Colonic mucosa (tissue), 4 donors: ENCODE results near the gene C10orf88. TPM values are rescaled to one million over a fixed set of nuclear protein-coding genes. Genes with fewer than 3 reads are reported as not detected.

Source experiments
- DNase-seq: peaks from one replicate; pipeline ENCODE4 v3.0.0-alpha.2; 2020
- H3K27ac ChIP-seq: fragments of 200-600 bp; one replicate; pipeline ENCODE4 v1.8.0; 2021
- H3K27me3 ChIP-seq: fragments of 200-600 bp; one replicate; pipeline ENCODE4 v1.8.0; 2021
- H3K36me3 ChIP-seq: fragments of 200-600 bp; one replicate; pipeline ENCODE4 v1.8.0; 2021
- H3K4me1 ChIP-seq: fragments of 200-600 bp; one replicate; pipeline ENCODE4 v1.8.0; 2021; ENCODE audit warnings: mild to moderate bottlenecking
- H3K4me3 ChIP-seq: fragments of 200-600 bp; one replicate; pipeline ENCODE4 v1.8.0; 2021
- H3K9ac ChIP-seq, 2 donors: one replicate each; pipeline ENCODE4 v1.7.0; 2013; ENCODE audit warnings: control low read depth in 2 of 2, low read depth in 2 of 2, low read length in 2 of 2
- H3K9me3 ChIP-seq: fragments of 200-600 bp; one replicate; pipeline ENCODE4 v1.8.0; 2021
- CTCF ChIP-seq: fragments of 200-600 bp; IDR thresholded peaks from one replicate; pipeline ENCODE4 v1.8.0; 2022; ENCODE audit warnings: antibody characterized with exemption, mild to moderate bottlenecking
- intact Hi-C: fragments of 100-400 bp; cut with DNase I; formaldehyde crosslinking; loops from one replicate; pipeline ENCODE4 v1.14.1; 2022
- total RNA-seq, 2 donors: library from RNA; stranded (reverse); fragmentation: NEBNext Ultra II Directional in 1 of 2; extraction: Animal tissue kit (Norgen Biotek cat#: 25700) in 1 of 2; gene quantifications; one replicate each; pipeline ENCODE4 v1.2.1, GENCODE V29; 2021
- donor health status: healthy.
- donor health status: DM: no; HTN: no; CAD: no.
- donor health status: DM: no; HTN: no; CAD: no.

C10orf88 gene
- total RNA-seq, 2 donors from 2014 or later = 6.3 to 6.8 TPM

- H3K27ac ChIP-seq = no peak overlapping the region
- no peaks in the 10 kb centered on the region for H3K27me3 ChIP-seq
- no peaks in the 10 kb centered on the region for H3K9me3 ChIP-seq
- no peak for TF ChIP-seq CTCF
- no peaks in the 10 kb centered on the region for H3K4me1 ChIP-seq
- DNase-seq = no peak
- intact Hi-C loops = no loop called here
- H3K36me3 ChIP-seq = peaks cover 3% of the 10 kb centered on the region
- no peak overlapping the region for H3K4me3 ChIP-seq
- H3K9ac ChIP-seq = no peak overlapping the region
Measured at GRCh38 chr10:122990278-122990677, 36.3 kb upstream of the C10orf88 start.

GRCh38 chr10:122988501-122988900 is 34.5 kb upstream of the C10orf88 start:
- no peaks in the 10 kb centered on the region for H3K36me3 ChIP-seq
- H3K4me3 ChIP-seq = no peak overlapping the region
- H3K27ac ChIP-seq = no peak overlapping the region
- H3K9me3 ChIP-seq = no peaks in the 10 kb centered on the region
- no peak for DNase-seq
- no peak for TF ChIP-seq CTCF
- H3K27me3 ChIP-seq = no peaks in the 10 kb centered on the region
- H3K4me1 ChIP-seq = no peaks in the 10 kb centered on the region
- H3K9ac ChIP-seq = no peak overlapping the region
- intact Hi-C loops = loop anchor here (10.0 kb wide), 1 partner anchor 166 kb away; the partner anchor contains the start of gene BUB3

- Histone ChIP-seq H3K36me3 (no peaks in the 10 kb centered on the region), H3K9ac (no peak overlapping the region), H3K27me3 (no peaks in the 10 kb centered on the region), H3K27ac (no peak overlapping the region), H3K9me3 (no peaks in the 10 kb centered on the region), H3K4me1 (no peaks in the 10 kb centered on the region), H3K4me3 (no peak overlapping the region)
- no peak for DNase-seq
- TF ChIP-seq CTCF = no peak
- intact Hi-C loops = loop anchor here (10.0 kb wide), 1 partner anchor 168 kb away; the partner anchor contains the start of gene BUB3
Measured at GRCh38 chr10:122986335-122986734, 32.3 kb upstream of the C10orf88 start.

- no peaks in the 10 kb centered on the region for H3K9me3 ChIP-seq
- no peaks in the 10 kb centered on the region for H3K36me3 ChIP-seq
- no peak overlapping the region for H3K27ac ChIP-seq
- no peak for TF ChIP-seq CTCF
- no peak overlapping the region for H3K9ac ChIP-seq
- DNase-seq = no peak
- no peaks in the 10 kb centered on the region for H3K27me3 ChIP-seq
- intact Hi-C loops = loop anchor here (10.0 kb wide), 1 partner anchor 170 kb away; the partner anchor contains the start of gene BUB3
- no peak overlapping the region for H3K4me3 ChIP-seq
- H3K4me1 ChIP-seq = peaks cover 2% of the 10 kb centered on the region
Measured at GRCh38 chr10:122984708-122985107, 30.7 kb upstream of the C10orf88 start.

GRCh38 chr10:122983898-122984297 is 29.9 kb upstream of the C10orf88 start:
- H3K27me3 ChIP-seq = no peaks in the 10 kb centered on the region
- no peak for TF ChIP-seq CTCF
- H3K27ac ChIP-seq = no peak overlapping the region
- H3K36me3 ChIP-seq = no peaks in the 10 kb centered on the region
- H3K9ac ChIP-seq = no peak overlapping the region
- H3K4me3 ChIP-seq = no peak overlapping the region
- H3K4me1 ChIP-seq = peaks cover 4% of the 10 kb centered on the region
- DNase-seq = no peak
- intact Hi-C loops = loop anchor here (10.0 kb wide), 1 partner anchor 171 kb away; the partner anchor contains the start of gene BUB3
- H3K9me3 ChIP-seq = no peaks in the 10 kb centered on the region
